Mucosa of descending colon (tissue), 3 donors: Measurements from ENCODE around the gene ANKRD22. TPM values are rescaled to one million over a fixed set of nuclear protein-coding genes. Genes with fewer than 3 reads are reported as not detected.

Source experiments
- ATAC-seq: fragments of 200-7000 bp; cut with Tn5 transposase; one replicate; pipeline ENCODE4 v1.9.1; 2020; ENCODE audit warnings: mild to moderate bottlenecking, moderate library complexity
- DNase-seq, 3 donors: peaks; one replicate each; pipeline ENCODE4 v3.0.0-alpha.2; 2020
- H3K36me3 ChIP-seq: fragments of 200-600 bp; one replicate; pipeline ENCODE4 v1.8.0; 2021; ENCODE audit warnings: low read depth, mild to moderate bottlenecking
- H3K4me1 ChIP-seq: fragments of 200-600 bp; one replicate; pipeline ENCODE4 v1.8.0; 2021; ENCODE audit warnings: low read depth, mild to moderate bottlenecking
- H3K4me3 ChIP-seq: fragments of 200-600 bp; one replicate; pipeline ENCODE4 v1.8.0; 2021; ENCODE audit warnings: mild to moderate bottlenecking
- H3K9me3 ChIP-seq: fragments of 200-600 bp; one replicate; pipeline ENCODE4 v1.8.0; 2021; ENCODE audit warnings: mild to moderate bottlenecking
- CTCF ChIP-seq: fragments of 200-600 bp; IDR thresholded peaks from one replicate; pipeline ENCODE4 v1.8.0; 2022; ENCODE audit warnings: antibody characterized with exemption, mild to moderate bottlenecking
- intact Hi-C, 2 donors: fragments of 100-400 bp; cut with DNase I in 1 of 2; cut with micrococcal nuclease in 1 of 2; formaldehyde crosslinking; loops; one replicate each; pipeline versions ENCODE4 v1.11.0 to v1.11.1; 2022; cut with DNase I, micrococcal nuclease
- total RNA-seq, 3 donors: library from RNA; stranded (reverse); fragmentation: NEBNext Ultra II Directional in 2 of 3; extraction: Animal tissue kit (Norgen Biotek cat#: 25700) in 2 of 3; gene quantifications; one replicate each; pipeline versions ENCODE4 v1.2.1 to v1.2.4, GENCODE V29; 2021 to 2023
- donor health status: DM: no; HTN: no; CAD: no; lungs with moderate emphysema.
- donor health status: DM: no; HTN: no; CAD: no.
- donor health status: DM: no; HTN: yes; CAD: no.

The ANKRD22 gene
- total RNA-seq, 3 donors from 2014 or later, result 9.0 to 30.6 (median 18.9) TPM

- Histone ChIP-seq H3K36me3 (no peaks in the 10 kb centered on the region), H3K4me3 (no peak overlapping the region), H3K9me3 (no peaks in the 10 kb centered on the region), H3K4me1 (no peaks in the 10 kb centered on the region)
- peak; percentile 81 for ATAC-seq
- peak; percentile 50 for TF ChIP-seq CTCF
- intact Hi-C loops, result no loop called here
- peak in 1 of 3 donors; percentile 63 for DNase-seq
Observed at GRCh38 chr10:88810196-88810961, 41.3 kb downstream of the ANKRD22 start.

- no peak for TF ChIP-seq CTCF
- DNase-seq, result no peak
- no peak for ATAC-seq
- no peak overlapping the region for H3K4me3 ChIP-seq
- intact Hi-C loops, result no loop called here
- no peaks in the 10 kb centered on the region for H3K36me3 ChIP-seq
- H3K4me1 ChIP-seq, result no peaks in the 10 kb centered on the region
- H3K9me3 ChIP-seq, result no peaks in the 10 kb centered on the region
Observed at GRCh38 chr10:88809621-88810020, 42.0 kb downstream of the ANKRD22 start.

GRCh38 chr10:88805924-88806323, 45.7 kb downstream of the ANKRD22 start:
- intact Hi-C loops, result no loop called here
- ATAC-seq, result no peak
- Histone ChIP-seq H3K36me3 (no peaks in the 10 kb centered on the region), H3K4me1 (no peaks in the 10 kb centered on the region), H3K4me3 (no peak overlapping the region), H3K9me3 (no peaks in the 10 kb centered on the region)
- DNase-seq, result no peak
- TF ChIP-seq CTCF, result no peak

- H3K36me3 ChIP-seq, result no peaks in the 10 kb centered on the region
- H3K4me3 ChIP-seq, result no peak overlapping the region
- ATAC-seq, result no peak
- intact Hi-C loops, result no loop called here
- no peaks in the 10 kb centered on the region for H3K9me3 ChIP-seq
- no peaks in the 10 kb centered on the region for H3K4me1 ChIP-seq
- TF ChIP-seq CTCF, result no peak
- no peak for DNase-seq
Observed at GRCh38 chr10:88805361-88805760, 46.3 kb downstream of the ANKRD22 start.

GRCh38 chr10:88804083-88804812, 47.4 kb downstream of the ANKRD22 start:
- Histone ChIP-seq H3K36me3 (no peaks in the 10 kb centered on the region), H3K4me3 (no peak overlapping the region), H3K4me1 (no peaks in the 10 kb centered on the region), H3K9me3 (no peaks in the 10 kb centered on the region)
- no peak for DNase-seq
- TF ChIP-seq CTCF, result no peak
- no peak for ATAC-seq
- intact Hi-C loops, result no loop called here
